Measurements from ENCODE around the gene MAP4.
"Not testable (repeated sequence)": the region's sequence is repeated elsewhere in the genome, so short reads cannot be mapped to it uniquely, and the experiment has no call there.

MAP4 gene

GRCh38 chr3:47896736-47897135 is 119.5 kb downstream of the MAP4 start:
- no peak for DNase-seq (ENCODE audit: low read depth)

DNA sequence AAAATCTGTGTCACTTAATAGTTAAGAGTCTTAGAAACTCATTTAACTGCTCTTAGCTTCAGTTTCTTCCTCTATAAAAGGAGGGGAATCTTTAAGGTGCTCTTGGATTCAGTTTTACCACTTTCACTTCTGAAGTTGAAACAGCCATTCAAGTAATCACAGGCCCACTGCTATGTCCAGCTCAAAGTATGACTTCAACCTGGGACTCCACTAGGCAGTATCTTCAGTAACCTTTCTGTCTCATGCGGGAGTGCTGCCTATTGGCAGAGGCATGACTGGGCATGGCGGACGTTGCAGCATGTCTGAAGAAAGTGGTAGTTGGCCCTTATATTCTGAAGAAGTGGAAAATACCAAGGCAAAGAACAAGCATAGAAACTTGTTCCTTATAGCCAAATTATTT is 121.0 kb downstream of the MAP4 start:
- DNase-seq (ENCODE audit: low read depth): no peak

- DNase-seq (ENCODE audit: low read depth): no peak
Observed at GRCh38 chr3:47892286-47893040, 123.8 kb downstream of the MAP4 start.

GRCh38 chr3:47891613-47892005 is 124.6 kb downstream of the MAP4 start:
- DNase-seq (ENCODE audit: low read depth): no peak

- DNase-seq (ENCODE audit: low read depth): no peak
Observed at GRCh38 chr3:47890828-47891612, 125.2 kb downstream of the MAP4 start.

DNA sequence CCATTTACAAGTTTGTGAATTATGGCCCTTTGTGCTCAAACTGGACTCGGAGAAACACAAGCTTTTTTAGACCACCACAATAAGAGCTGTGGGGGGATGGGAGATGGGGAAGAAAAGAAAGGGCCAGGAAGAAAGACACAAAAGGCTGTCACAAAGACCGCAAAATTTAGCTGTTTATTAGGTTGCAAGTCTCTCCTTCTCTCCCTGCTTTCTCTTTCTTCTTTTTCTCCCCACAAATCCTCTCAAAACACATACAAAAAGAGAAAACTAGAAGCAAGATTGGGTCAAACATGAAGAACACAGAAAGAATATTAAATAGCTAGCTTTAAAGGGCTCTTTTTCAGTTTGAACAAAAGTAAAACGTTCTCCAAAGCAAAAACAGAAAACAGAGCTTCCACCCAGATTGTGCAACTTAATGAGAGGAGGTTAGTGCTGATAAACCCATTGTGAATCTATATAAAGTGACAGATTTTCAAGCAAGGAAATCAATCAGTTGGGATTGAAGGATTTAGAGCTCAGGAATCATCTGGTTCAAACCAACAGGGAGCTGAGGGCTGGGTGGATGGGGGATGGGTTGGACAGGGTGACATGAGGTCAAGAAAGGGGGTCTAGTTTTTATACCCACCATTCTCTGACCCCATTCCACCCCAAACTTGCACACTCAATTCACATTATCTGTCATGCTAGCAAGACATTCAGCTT is 125.9 kb downstream of the MAP4 start:
- DNase-seq (ENCODE audit: low read depth): no peak

DNA sequence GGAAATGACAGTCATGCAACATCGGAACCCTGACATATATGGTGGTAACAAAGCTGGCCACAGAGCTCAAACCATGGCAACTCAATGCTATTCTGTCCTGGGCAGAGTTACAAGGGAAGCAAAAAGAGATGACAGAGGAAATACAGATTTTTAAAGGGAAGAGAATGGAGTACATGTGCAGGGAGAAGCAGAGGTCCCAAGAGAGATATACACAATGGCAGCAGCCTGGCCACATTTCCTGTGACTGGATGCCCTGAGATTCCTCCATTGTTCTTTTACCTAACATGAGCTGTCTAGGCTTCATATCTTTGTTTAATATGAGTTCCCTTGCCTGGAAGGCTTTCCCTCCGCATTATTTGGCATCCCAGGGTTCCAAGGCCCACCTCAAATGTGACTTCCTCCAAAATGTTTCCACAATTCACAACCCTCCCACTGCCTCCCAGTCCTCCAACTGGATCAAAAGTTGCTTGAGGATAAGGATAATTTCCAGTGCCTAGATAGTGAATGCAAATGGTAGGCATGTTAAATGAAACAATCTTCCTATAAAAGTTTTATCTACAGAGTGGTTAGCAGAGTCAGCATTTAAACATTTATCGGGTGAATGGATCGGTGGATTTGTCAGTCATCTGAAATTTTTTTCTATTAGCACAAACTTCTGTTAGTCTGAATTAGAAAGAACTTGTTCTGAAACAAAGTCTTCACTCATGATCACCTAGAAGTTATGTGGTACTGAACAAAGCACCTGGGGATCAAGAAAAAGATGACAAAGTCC is 127.0 kb downstream of the MAP4 start:
- no peak for DNase-seq (ENCODE audit: low read depth)

DNA sequence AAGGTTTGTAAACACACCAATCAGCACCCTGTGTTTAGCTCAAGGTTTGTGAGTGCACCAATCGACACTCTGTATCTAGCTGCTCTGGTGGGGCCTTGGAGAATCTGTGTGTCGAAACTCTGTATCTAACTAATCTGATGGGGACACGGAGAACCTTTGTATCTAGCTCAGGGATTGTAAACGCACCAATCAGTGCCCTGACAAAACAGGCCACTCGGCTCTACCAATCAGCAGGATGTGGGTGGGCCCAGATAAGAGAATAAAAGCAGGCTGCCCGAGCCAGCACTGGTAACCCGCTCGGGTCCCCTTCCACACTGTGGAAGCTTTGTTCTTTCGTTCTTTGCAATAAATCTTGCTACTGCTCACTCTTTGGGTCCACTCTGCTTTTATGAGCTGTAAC is 128.2 kb downstream of the MAP4 start:
- not testable (repeated sequence) for DNase-seq (ENCODE audit: low read depth)

DNA sequence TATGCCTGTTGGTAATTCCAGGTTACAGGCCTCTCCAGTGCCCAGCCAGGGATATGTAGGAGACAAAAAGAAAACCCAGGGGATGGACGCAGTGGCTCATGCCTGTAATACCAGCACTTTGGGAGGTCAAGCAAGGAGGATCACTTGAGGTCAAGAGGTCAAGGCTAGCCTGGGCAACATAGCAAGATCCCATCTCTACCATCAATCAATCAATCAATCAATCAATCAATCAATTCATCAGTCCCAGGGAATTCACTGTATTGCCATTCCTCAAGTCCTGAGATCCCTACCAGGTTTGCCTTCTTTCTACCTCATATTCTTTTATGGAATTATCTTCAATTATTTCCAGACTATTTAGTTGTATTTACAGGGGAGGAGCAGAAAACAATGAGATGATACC is 131.0 kb downstream of the MAP4 start:
- no peak for DNase-seq (ENCODE audit: low read depth)

DNA sequence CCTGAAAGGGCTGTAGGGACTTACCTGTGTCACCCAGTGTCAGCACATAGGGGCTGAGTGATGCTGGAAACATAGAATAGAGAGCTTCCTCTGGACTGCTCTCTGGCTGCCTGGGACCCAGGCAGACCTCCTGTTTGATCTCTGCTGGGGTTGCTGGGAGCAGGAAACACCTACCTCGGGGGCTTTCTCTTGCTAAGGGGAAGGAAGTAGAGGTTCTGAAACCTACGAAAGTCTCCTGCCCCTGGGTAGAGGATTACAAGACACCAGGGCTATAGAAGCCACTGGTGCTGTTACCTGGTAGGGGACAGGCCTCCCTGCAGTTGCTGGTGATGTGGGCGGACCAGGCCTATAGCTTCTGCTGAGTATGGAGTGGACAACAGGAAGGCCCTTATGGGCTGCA is 131.6 kb downstream of the MAP4 start:
- no peak for DNase-seq (ENCODE audit: low read depth)

DNA sequence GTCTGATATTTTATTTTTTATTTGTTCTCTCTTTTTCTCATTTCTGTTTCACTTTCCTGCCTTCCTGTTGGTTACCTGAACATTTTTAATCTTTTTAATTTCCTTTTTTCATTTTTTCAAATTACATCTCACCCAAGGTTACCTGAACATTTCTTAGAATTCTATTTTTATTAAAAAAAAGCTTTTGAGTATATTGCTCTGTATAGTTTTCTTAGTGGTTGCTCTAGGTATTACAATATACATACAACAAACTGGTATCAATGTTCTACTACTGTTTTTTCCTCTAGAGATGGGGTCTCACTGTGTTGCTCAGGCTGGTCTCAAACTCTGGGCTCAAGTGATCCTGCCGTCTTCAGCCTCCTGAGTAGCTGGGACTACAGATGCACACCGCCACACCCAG is 133.9 kb downstream of the MAP4 start:
- DNase-seq (ENCODE audit: low read depth): no peak

GRCh38 chr3:47877719-47878118 is 138.5 kb downstream of the MAP4 start:
- no peak for DNase-seq (ENCODE audit: low read depth)

DNA sequence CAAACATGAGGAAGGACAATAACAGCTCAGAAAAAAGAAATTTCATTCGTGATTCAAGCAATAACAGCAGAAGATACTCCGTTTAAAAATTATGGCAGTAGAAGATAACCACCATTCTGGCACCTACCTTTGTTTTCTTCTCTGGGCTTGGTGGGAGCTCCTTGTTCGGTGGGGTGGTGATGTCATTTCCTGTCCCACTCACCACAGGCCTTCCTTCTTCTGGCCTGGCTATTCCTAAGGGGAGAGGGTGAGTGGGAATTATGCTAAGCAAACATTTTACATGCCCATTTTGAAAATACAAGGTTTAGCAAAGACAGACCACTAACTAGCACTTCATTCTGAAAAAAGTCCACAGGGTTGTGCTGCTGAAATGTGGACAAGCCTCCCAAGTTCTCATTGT is 138.9 kb downstream of the MAP4 start:
- no peak for DNase-seq (ENCODE audit: low read depth)

DNA sequence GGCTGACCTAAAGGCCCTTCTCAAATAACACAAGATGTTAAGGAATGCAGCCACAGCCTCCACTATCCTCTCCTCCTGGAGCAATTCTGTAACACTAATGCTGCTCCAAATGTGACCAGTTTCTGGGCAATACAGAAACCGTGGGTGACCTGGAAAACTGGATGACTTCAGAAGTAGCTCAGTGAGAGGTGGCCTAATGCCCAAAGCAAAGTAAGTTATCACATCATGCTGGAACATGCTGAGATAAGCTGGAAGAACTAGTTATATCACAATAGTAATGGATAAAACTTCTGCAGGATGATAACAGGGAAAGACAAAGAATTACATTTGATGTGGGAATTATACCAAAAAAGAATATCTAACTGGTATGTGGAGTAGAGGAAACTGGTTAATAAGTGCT is 141.3 kb downstream of the MAP4 start:
- no peak for DNase-seq (ENCODE audit: low read depth)

GRCh38 chr3:47874438-47874837 is 141.8 kb downstream of the MAP4 start:
- DNase-seq (ENCODE audit: low read depth): no peak

DNA sequence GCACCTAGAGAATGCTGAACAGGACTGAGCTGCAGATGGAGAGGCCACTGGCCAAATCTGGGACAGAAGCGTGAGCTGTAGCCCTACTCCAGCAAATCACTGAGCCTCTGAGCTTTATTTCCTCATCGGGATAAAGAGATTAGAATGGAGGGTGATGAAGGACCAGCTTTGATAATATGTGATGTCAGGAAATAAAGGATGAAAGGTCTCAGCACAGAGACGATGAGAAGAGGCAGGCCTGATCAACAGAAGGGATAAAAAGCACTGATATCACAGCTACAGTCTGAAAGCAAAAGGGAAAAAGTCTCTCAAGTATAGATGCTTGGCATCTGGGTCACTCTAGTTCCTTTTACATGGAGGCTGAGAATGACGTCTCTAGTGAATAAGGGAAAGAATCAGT is 143.3 kb downstream of the MAP4 start:
- no peak for DNase-seq (ENCODE audit: low read depth)

DNA sequence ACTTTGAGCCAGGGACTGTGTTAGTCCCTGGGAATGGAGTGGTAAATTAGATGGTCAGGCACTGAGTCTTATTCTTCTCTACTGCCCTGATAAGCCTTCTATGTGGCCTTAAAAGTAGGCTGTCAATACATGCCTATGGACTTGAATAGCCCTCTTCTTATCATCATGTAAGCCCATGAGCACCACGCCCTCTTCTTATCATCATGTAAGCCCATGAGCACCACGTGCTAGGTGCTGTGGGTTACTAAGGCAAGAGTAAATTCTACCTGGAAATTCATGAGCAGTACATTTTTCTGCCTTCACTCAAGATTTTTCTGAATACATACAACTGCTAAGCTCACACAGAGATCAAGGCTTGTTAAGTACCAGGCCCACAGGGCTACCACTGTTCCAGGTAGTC is 144.8 kb downstream of the MAP4 start:
- DNase-seq (ENCODE audit: low read depth): no peak

- DNase-seq (ENCODE audit: low read depth): no peak
Observed at GRCh38 chr3:47870702-47871260, 145.4 kb downstream of the MAP4 start.

DNA sequence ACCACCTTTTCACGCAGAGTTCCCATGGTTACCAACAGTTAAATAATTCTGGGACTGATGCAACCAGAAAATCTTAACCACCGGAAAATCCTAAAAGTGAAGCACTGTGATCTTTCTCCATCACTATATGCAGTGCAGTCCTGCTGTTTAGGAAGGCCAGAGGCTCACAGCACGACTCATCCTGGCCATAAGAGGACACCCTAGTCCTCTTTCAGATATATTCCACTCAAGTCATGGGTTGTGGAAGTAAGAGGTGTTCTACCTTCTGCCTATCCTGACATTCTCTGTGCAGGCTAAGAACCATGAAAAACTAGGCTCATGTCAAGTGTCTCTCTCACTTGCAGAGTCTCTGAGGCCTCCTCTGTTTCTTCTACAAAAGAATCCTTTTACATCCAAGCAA is 146.1 kb downstream of the MAP4 start:
- DNase-seq (ENCODE audit: low read depth): no peak

DNA sequence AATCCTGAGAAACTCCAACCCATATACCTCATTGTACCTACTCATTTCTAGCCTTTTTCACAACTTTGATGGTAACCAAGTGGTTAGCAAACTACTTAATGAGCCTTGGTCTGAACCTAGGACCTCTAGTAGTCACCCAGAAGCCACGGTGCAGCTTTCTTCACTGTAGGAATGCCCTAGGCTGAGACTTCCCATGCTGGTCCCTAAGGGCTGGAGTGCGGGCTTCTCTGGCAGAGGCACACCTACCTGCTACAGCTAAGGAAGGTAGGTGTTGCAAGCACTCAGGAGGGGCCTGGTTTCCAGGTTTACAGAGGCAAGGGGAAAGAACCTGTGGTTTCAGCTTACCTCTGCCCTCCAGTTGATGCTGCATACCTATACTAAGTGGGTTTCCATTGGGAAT is 147.9 kb downstream of the MAP4 start:
- DNase-seq (ENCODE audit: low read depth): no peak

GRCh38 chr3:47867451-47868044 is 148.7 kb downstream of the MAP4 start:
- DNase-seq (ENCODE audit: low read depth): no peak

DNA sequence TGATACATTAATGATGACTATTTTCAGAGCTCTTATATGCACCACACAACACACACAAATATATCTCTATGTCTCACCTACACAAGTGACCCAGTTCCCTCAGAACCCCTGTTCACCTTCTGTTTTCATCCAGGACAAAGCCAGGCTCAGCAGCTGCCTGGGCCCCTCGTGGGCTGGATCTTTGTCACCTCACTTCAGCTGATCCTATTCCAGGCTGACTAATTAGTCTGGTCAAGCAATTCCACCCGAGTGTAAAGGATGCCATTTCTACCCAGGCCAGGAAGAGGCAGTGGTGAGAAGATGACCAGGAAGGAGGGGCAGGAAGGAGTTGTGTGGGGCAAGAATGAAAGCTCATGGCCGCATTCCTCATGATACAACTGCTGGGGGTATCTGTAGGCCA is 151.0 kb downstream of the MAP4 start:
- DNase-seq (ENCODE audit: low read depth): no peak

Data from stromal cell of bone marrow (primary cell).